HK-2 (cell line): ENCODE measurements around the gene QRFP.

Experiments
- DNase-seq: peaks from one replicate; pipeline ENCODE4 v3.0.0-alpha.2; 2018; ENCODE audit not compliant: unreplicated experiment

The QRFP gene

DNA sequence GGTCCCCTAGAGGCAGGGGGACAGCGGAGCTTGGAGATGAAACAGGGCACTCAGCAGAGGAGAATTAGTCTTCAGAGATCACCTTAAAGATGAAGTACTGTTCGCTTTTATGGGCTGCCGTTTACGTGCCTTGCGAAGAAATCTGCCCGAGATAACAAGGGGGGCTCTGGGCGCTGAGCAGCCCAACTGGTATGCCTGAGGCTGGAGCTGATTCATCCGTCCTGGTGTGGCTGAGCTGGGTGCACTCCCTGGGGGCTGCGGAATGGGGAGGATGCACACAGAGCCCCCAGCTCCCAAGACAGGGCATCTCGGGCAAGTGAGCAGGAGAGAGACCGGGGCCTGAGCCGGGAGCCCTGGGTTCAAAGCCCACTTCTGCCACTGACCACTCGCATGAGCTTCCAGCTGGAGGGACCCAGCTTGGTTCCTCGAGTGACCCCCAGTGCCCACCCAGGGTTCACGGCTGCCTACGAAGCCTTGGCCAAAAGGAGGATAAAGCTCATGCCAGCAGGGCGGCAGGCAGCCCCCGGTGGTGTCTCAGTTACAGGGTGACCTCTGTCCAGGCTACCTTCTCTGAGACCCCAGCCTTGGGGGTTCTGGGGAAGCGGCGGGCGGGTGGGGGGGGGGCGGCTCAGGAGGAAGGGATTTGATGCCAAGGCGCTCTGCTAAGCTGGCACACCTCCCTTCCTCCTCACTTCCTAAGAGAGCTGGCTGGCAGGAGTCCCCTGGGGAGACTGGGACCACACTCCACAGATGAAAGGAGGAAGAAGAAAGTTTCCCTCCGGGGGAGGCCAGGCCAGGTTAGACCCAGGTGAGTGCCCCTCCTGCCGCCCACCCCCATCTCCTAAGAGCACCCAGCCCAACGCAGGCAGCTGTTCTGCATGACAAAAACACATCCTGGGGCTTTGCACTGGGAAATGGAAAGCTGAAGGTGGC, 36.8 kb upstream of the QRFP start:
- peak; percentile 45 for DNase-seq

- DNase-seq, result peak; percentile 58
Observed at GRCh38 chr9:130932255-130933079, 35.9 kb upstream of the QRFP start.

DNA sequence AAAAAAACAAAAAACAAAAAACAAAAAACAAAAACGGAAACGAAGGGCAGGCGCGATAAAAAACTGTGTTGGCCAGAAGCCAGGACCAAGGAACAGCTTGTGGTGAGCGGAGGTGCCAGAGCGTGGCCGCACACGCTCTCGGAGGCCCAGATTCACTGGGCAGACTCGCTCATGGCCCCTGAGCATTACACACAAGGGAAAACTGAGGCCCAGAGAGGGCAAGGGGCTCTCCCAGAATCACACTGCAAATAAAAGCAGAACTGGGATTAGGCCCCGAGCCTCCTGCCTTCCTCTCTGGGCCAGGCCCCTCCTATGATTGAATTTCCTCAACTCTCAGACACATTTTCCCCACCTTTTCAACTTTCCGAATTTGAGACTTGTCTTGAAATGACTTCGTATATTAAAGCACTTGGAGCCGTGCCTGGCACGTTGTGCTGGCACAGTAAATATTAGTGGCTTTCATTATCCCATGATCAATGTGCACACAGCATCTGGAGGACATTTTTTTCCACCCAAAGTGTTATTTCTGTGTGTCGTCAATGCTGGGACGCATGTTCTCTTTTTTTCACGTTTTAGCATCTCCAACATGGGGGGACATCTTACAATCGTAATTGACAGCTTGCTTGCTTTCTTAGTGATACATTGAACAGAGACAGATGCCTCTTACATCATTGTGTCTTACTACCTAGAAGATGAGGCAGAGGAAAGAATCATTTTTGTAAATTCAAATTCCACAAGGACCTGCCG, 35.1 kb upstream of the QRFP start:
- peak; percentile 57 for DNase-seq

DNA sequence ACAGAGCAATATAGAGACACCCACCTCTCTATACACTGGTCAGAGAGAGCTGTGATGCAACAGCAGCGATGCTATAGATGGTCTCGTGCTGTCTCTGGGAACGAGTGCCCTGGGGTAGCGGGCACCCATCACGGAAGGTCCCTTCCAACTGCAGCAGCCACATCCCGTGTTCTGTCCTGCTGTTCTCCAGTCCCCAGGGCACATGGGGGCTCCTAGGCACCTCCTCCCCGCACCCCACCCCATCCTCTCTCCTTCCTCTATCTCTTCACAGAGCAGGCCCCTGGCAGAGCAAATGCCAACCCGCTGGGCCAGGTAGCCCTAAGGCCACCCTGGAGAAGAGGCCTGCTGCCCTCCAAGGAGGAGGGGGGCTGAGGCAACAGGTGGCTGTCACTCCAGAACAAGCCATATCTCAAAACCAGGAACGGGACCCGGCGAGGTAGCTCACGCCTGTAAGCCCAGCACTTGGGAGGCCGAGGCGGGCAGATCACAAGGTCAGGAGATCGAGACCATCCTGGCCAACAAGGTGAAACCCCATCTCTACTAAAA, 34.3 kb upstream of the QRFP start:
- DNase-seq, result no peak

GRCh38 chr9:130930132-130930803, 33.7 kb upstream of the QRFP start:
- no peak for DNase-seq

DNA sequence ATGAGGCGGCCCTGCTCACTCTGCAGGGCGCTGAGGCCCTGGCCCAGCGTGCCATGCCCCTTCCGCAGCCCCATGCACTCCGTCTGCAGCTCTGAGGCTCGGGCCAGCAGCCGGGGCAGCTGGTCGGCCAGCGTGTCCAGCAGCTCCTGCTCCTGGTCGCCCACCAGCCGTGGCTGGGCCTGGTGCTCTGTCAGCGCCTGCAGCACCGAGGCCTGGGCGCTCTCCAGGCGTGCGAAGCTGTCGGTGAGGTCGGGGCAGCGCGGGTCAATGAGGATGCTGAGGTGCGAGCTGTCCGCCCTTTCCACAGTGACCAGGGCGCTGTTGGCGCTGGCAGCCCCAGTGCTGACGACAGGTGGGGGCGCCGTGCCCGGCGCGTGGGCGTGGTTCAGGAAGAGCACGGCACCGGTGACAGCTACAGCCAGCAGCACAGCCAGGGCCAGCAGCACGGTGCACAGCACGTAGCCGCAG, 33.0 kb upstream of the QRFP start:
- no peak for DNase-seq

- DNase-seq, result peak; percentile 98
Observed at GRCh38 chr9:130927995-130928900, 31.6 kb upstream of the QRFP start.

GRCh38 chr9:130927338-130927737, 30.7 kb upstream of the QRFP start:
- peak; percentile 64 for DNase-seq

- no peak for DNase-seq
Observed at GRCh38 chr9:130925050-130925678, 28.6 kb upstream of the QRFP start.

- DNase-seq, result no peak
Observed at GRCh38 chr9:130924448-130924788, 27.8 kb upstream of the QRFP start.

DNA sequence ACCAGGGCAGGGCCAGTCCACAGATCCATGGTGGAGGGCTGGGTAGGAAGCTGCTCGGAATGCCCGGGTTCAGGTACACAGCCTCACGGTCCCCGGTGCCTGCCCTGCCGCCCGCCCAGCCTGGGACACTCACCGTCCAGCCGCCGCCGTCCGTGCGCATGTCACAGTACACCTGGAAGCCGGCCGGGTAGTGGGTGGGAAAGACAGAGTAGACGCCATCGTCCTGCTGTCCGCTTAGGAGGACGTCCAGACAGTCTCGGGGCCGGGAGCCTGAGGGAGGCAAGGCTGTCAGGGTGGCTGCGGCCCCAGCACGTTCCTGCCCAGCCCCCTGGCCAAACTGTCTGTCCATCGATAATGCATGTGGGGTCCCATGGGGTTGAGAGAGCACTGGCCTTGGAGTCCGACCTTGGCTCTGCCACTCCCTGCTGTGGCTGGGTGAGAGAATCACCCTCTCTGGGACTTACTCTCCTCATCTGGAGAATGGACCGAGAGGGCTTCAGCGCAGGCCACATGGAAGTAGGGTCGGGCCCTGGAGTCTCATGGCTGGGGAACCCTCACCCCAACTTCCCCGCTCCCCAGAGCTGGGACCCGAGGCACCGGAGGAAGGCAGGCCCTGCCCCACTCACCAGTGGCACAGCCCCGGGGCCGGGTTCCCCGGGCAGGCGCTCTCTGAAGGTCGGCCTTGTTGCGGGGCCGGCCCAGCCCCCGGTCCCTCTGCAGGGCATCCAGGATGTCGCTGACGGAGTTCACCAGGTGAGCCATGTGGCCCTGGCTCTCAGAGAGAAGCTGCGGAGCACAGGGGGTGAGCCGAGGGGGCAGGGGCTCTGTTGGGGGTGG, 27.2 kb upstream of the QRFP start:
- no peak for DNase-seq

DNA sequence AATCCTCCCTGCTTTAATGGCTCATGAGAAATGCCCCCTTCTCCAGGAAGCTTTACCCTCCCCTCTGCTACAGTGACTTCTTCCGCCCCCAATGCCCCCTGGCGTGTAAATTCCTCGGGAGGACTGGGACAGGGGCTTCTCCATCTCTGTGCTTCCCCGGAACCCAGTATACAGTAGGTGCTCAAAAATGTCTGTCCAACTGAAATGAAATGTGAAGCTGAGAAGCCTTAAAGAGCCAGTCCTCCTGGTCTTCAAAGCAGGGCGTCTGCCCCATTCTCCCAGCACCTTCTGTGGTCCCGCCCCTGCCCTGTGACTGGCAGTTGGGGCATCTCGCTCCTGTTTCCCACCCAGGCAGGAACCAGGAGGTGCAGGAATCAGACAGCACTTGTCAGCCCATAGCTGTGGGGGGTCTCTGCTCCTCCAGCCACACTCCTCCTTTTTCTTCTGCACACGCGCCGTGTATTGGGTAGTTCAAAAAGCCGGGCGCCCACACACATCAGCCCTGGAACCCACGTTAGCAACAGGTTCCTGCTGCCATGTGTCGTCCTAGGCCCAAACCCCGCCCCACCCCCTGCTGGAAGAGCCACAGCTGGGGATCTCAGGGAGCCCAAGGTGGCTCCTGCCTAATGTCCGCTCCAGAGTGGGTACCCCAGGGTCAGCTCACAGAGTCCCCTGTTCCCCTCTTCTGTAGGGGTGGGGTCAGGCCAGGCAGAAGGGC, 26.4 kb upstream of the QRFP start:
- no peak for DNase-seq

DNA sequence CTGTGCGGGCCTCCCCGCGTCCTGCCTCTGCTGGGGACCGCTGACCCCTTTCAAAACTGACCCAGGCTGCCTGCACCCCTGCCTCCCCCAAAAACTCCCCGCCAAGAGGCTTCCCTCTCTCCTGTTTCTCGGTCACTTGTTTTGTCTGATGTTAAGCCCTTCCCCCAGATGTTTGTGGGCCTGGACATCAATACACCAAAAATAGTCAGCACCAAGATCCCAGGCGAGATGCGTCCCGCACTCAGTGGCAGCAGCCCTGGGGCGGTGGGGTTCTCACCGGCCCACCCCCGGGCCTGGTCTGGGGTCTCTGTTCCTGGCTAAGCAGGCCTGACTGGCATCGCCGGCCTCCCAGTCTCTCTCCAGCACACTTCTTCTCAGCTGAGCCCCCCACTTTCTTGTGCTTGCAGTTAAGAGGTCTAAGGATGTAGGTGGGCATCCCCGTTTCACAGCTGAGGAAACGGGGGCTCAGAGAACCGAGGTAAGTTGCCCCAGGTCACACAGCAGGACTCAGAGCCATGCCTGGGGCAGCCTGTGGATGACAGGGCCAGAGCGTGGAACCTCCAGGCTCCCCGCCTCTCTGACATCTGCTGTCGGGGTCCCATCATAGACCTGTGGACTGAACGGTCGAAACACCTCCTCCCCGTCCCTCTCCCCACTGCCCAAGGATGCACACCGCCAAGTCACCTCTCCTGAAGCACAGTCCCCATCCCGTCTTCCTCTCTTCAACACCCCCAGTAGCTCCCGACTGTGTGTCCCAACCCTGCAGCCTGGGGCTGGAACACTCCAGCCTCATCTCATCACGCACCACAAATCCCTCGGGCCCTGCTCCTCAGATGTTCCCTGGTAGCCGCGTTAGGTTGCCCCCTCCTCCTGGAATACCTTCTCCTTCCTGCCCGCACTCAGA, 25.6 kb upstream of the QRFP start:
- no peak for DNase-seq

DNA sequence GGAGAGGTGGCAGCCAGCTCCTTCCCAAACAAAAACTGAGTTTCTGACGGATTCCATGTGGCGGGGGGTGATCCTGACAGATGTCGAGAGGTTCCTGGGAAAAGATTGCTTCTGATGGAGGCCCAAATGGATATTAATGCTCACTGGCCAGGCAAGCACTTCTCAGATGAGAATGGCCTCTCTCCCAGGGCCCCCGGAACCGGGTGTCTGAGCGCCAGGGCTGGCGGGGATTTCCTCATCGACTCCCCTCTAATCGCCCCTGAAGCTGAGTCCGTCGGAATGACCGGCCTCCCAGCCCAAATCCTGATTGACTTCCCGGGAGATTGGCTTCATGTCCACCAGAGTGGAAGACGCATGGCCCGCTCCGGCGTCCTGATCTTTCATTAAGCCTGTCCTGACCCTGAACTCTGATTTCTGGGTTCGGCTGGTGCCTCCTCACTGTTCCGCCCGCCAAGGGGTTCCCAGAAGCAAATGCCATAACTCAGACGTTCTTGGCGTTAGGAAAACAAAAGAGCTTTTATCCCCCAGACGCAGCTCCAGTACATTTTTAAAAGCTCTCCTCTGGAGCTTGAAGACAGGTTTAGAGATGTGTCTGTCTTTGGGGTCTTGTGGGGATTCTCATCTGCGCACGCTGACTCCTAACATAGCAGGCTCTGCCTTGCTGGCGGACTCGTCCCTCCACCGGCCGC, 24.8 kb upstream of the QRFP start:
- no peak for DNase-seq

- no peak for DNase-seq
Observed at GRCh38 chr9:130920762-130921299, 24.2 kb upstream of the QRFP start.

- no peak for DNase-seq
Observed at GRCh38 chr9:130920233-130920632, 23.6 kb upstream of the QRFP start.
